ENCODE measurements around the gene SMU1.

- TF ChIP-seq CTCF (IDR thresholded peaks at IDR 0.05) (no peak), POLR2A (IDR thresholded peaks at IDR 0.05) (no peak)
These were observed 64.6 kb downstream of the SMU1 start for GRCh38 chr9:33011831-33012230.
